Endothelial cell (in vitro differentiated cells): ENCODE data around the gene DNAJC28. TPM values are rescaled to one million over a fixed set of nuclear protein-coding genes. Genes with fewer than 3 reads are reported as not detected.

Experiments used
- DNase-seq: peaks from one replicate; pipeline ENCODE4 v3.0.0; 2021; ENCODE audit warnings: low spot score
- H3K27ac Mint-ChIP-seq: one replicate; pipeline ENCODE4 v1.8.0; 2021; ENCODE audit warnings: mixed read lengths, inconsistent platforms; ENCODE audit not compliant: unreplicated experiment
- H3K27me3 Mint-ChIP-seq: one replicate; pipeline ENCODE4 v1.8.0; 2021; ENCODE audit warnings: mild to moderate bottlenecking, moderate library complexity, mixed read lengths, inconsistent platforms; ENCODE audit not compliant: unreplicated experiment
- H3K36me3 Mint-ChIP-seq: one replicate; pipeline ENCODE4 v1.8.0; 2021; ENCODE audit warnings: mild to moderate bottlenecking, low read depth, mixed read lengths, inconsistent platforms; ENCODE audit not compliant: unreplicated experiment
- H3K4me1 Mint-ChIP-seq: one replicate; pipeline ENCODE4 v1.8.0; 2021; ENCODE audit warnings: mild to moderate bottlenecking, mixed read lengths, inconsistent platforms; ENCODE audit not compliant: unreplicated experiment
- H3K4me3 Mint-ChIP-seq: one replicate; pipeline ENCODE4 v1.8.0; 2021; ENCODE audit warnings: mild to moderate bottlenecking, mixed read lengths, inconsistent platforms; ENCODE audit not compliant: unreplicated experiment
- H3K9me3 Mint-ChIP-seq: one replicate; pipeline ENCODE4 v1.8.0; 2021; ENCODE audit warnings: mixed read lengths, inconsistent platforms; ENCODE audit not compliant: unreplicated experiment
- CTCF ChIP-seq: fragments of 200-600 bp; sonication (generic); IDR thresholded peaks from one replicate; pipeline ENCODE4 v1.5.0; 2021; ENCODE audit warnings: antibody characterized with exemption; ENCODE audit not compliant: unreplicated experiment
- total RNA-seq: library from RNA; stranded (reverse); fragmentation: NEBNext Ultra II Directional; extraction: Animal tissue kit (Norgen Biotek cat#: 25700); gene quantifications from one replicate; pipeline ENCODE4 v1.2.1, GENCODE V29; 2021; ENCODE audit not compliant: unreplicated experiment

DNAJC28 gene
- total RNA-seq, 1 donor from 2014 or later: 3.3 TPM

- Mint-ChIP-seq H3K9me3 (no peaks in the 10 kb centered on the region), H3K4me3 (peak overlapping the region; percentile 28), H3K27me3 (peaks cover 3% of the 10 kb centered on the region), H3K27ac (peak overlapping the region; percentile 26), H3K36me3 (peaks cover 28% of the 10 kb centered on the region), H3K4me1 (peaks cover 11% of the 10 kb centered on the region)
- DNase-seq: no peak
- no peak for TF ChIP-seq CTCF
Measured at GRCh38 chr21:33537212-33537611, 45.7 kb upstream of the DNAJC28 start.

- Mint-ChIP-seq H3K27ac (no peak overlapping the region), H3K9me3 (no peaks in the 10 kb centered on the region), H3K36me3 (peaks cover 16% of the 10 kb centered on the region), H3K27me3 (no peaks in the 10 kb centered on the region), H3K4me1 (no peaks in the 10 kb centered on the region), H3K4me3 (no peak overlapping the region)
- no peak for TF ChIP-seq CTCF
- DNase-seq: no peak
Measured at GRCh38 chr21:33531007-33531406, 39.5 kb upstream of the DNAJC28 start.

GRCh38 chr21:33522953-33523349, 31.4 kb upstream of the DNAJC28 start:
- Mint-ChIP-seq H3K27me3 (no peaks in the 10 kb centered on the region), H3K36me3 (peaks cover 15% of the 10 kb centered on the region), H3K4me3 (no peak overlapping the region), H3K9me3 (no peaks in the 10 kb centered on the region), H3K27ac (no peak overlapping the region), H3K4me1 (no peaks in the 10 kb centered on the region)
- DNase-seq: no peak
- TF ChIP-seq CTCF: no peak

- H3K27ac Mint-ChIP-seq: no peak overlapping the region
- no peak for DNase-seq
- H3K27me3 Mint-ChIP-seq: no peaks in the 10 kb centered on the region
- no peak for TF ChIP-seq CTCF
- no peaks in the 10 kb centered on the region for H3K9me3 Mint-ChIP-seq
- no peaks in the 10 kb centered on the region for H3K4me1 Mint-ChIP-seq
- no peak overlapping the region for H3K4me3 Mint-ChIP-seq
- H3K36me3 Mint-ChIP-seq: peaks cover 17% of the 10 kb centered on the region
Measured at GRCh38 chr21:33522297-33522952, 30.9 kb upstream of the DNAJC28 start.

- TF ChIP-seq CTCF: no peak
- no peak overlapping the region for H3K27ac Mint-ChIP-seq
- H3K9me3 Mint-ChIP-seq: no peaks in the 10 kb centered on the region
- H3K27me3 Mint-ChIP-seq: no peaks in the 10 kb centered on the region
- no peak for DNase-seq
- H3K36me3 Mint-ChIP-seq: peaks cover 31% of the 10 kb centered on the region
- H3K4me3 Mint-ChIP-seq: peak overlapping the region; percentile 19
- no peaks in the 10 kb centered on the region for H3K4me1 Mint-ChIP-seq
Measured at GRCh38 chr21:33518899-33519298, 27.4 kb upstream of the DNAJC28 start.
